B cell (primary cell): ENCODE results near the gene PRKAA2. TPM values are rescaled to one million over a fixed set of nuclear protein-coding genes. Genes with fewer than 3 reads are reported as not detected.
"Not testable (repeated sequence)": the region's sequence is repeated elsewhere in the genome, so short reads cannot be mapped to it uniquely, and the experiment has no call there.

Experiments
- ATAC-seq: fragments of 200-7000 bp; cut with Tn5 transposase; one replicate; pipeline ENCODE4 v1.10.0; 2021; ENCODE audit warnings: low read depth, mild to moderate bottlenecking, moderate number of reproducible peaks, moderate library complexity
- CTCF ChIA-PET: fragments of 350-600 bp; sonication (Branson Sonifier 250); formaldehyde crosslinking; loops from one replicate; lab custom pipeline; 2021; ENCODE audit warnings: antibody characterized with exemption, inconsistent platforms; lab: Charles Lee
- POLR2A ChIA-PET: fragments of 350-600 bp; sonication (Branson Sonifier 250); formaldehyde crosslinking; loops from one replicate; lab custom pipeline; 2021; ENCODE audit warnings: antibody characterized with exemption; lab: Charles Lee
- DNase-seq: peaks from one replicate; pipeline ENCODE4 v3.0.0; 2013
- H2AFZ ChIP-seq: 2 replicates; pipeline ENCODE4 v1.6.1; 2012; ENCODE audit warnings: mild to moderate bottlenecking, low read depth, low read length; ENCODE audit not compliant: insufficient read depth, poor library complexity, severe bottlenecking
- H3K27ac ChIP-seq, 2 donors: 1 replicate in 1 of 2; 2 replicates in 1 of 2; pipeline ENCODE4 v1.5.1; 2012 to 2013; ENCODE audit warnings: low read length in 2 of 2, mild to moderate bottlenecking in 2 of 2, moderate library complexity in 1 of 2
- H3K27me3 ChIP-seq, 4 experiments: fragments of 200-600 bp in 1 of 4; sonication (generic) in 1 of 4; replicated peaks in 1 of 4; 1 replicate in 2 of 4; 2 replicates in 2 of 4; pipeline versions ENCODE4 v1.6.1 to v1.7.0; 2013 to 2016; ENCODE audit warnings: low read length in 3 of 4, mild to moderate bottlenecking in 2 of 4, mixed read lengths in 1 of 4, moderate library complexity in 1 of 4; ENCODE audit not compliant: insufficient read depth in 4 of 4, control insufficient read depth in 3 of 4; ENCODE audit errors: control extremely low read depth in 1 of 4
- H3K36me3 ChIP-seq, 2 experiments: replicated peaks in 1 of 2; 1 replicate in 1 of 2; 2 replicates in 1 of 2; pipeline versions ENCODE4 v1.6.1 to v1.7.1; 2013; ENCODE audit warnings: low read length in 1 of 2; ENCODE audit not compliant: insufficient read depth in 2 of 2, control insufficient read depth in 1 of 2; ENCODE audit errors: control extremely low read depth in 1 of 2, extremely low read depth in 1 of 2
- H3K4me1 ChIP-seq, 2 donors: fragments of 200-600 bp in 1 of 2; sonication (generic) in 1 of 2; 1 replicate in 1 of 2; 2 replicates in 1 of 2; pipeline versions ENCODE4 v1.5.1 to v1.6.1; 2013 to 2017; ENCODE audit warnings: low read length in 2 of 2; ENCODE audit not compliant: control insufficient read depth in 2 of 2, insufficient read depth in 2 of 2
- H3K4me2 ChIP-seq: replicated peaks from 2 replicates; pipeline ENCODE3; 2012; ENCODE audit warnings: mild to moderate bottlenecking, low read depth, low read length; ENCODE audit not compliant: poor library complexity, severe bottlenecking
- H3K4me3 ChIP-seq, 5 experiments: fragments of 200-600 bp in 1 of 5; sonication (generic) in 1 of 5; 1 replicate in 3 of 5; 2 replicates in 2 of 5; pipeline versions ENCODE4 v1.5.1 to v1.7.0; 2011 to 2016; ENCODE audit warnings: low read length in 4 of 5, mild to moderate bottlenecking in 4 of 5, low read depth in 2 of 5, control low read depth in 1 of 5, moderate library complexity in 1 of 5; ENCODE audit not compliant: insufficient read depth in 1 of 5; ENCODE audit errors: control extremely low read depth in 1 of 5, extremely low read depth in 1 of 5
- H3K79me2 ChIP-seq: fragments of 200-600 bp; sonication (generic); one replicate; pipeline ENCODE4 v1.6.0; 2016; ENCODE audit warnings: low read length; ENCODE audit not compliant: control insufficient read depth, insufficient read depth
- H3K9ac ChIP-seq: fragments of 200-600 bp; sonication (generic); 2 replicates; pipeline ENCODE4 v1.6.1; 2017; ENCODE audit warnings: mild to moderate bottlenecking, low read length, moderate library complexity
- H3K9me3 ChIP-seq, 3 donors: one replicate each; pipeline versions ENCODE4 v1.6.1 to v1.7.1; 2013; ENCODE audit warnings: low read length in 2 of 3; ENCODE audit not compliant: control insufficient read depth in 2 of 3, insufficient read depth in 1 of 3; ENCODE audit errors: control extremely low read depth in 1 of 3
- H4K20me1 ChIP-seq: 2 replicates; pipeline ENCODE4 v1.6.0; 2012; ENCODE audit warnings: mild to moderate bottlenecking, low read length; ENCODE audit not compliant: insufficient read depth, control insufficient read depth, poor library complexity, severe bottlenecking
- H3K27ac Mint-ChIP-seq: one replicate; pipeline ENCODE4 v1.8.0; 2021; ENCODE audit warnings: mixed read lengths
- H3K27me3 Mint-ChIP-seq: one replicate; pipeline ENCODE4 v1.8.0; 2021; ENCODE audit warnings: mixed read lengths
- H3K4me1 Mint-ChIP-seq: one replicate; pipeline ENCODE4 v1.8.0; 2021; ENCODE audit warnings: mixed read lengths
- H3K4me3 Mint-ChIP-seq: one replicate; pipeline ENCODE4 v1.8.0; 2021; ENCODE audit warnings: mixed read lengths
- H3K9me3 Mint-ChIP-seq: one replicate; pipeline ENCODE4 v1.8.0; 2022; ENCODE audit warnings: mixed read lengths; ENCODE audit not compliant: insufficient read depth
- EZH2 ChIP-seq: IDR thresholded peaks from 2 replicates; pipeline ENCODE4 v1.6.1; 2012; ENCODE audit warnings: borderline replicate concordance, low read depth, mild to moderate bottlenecking, moderate library complexity, low read length; ENCODE audit not compliant: insufficient read depth, poor library complexity, severe bottlenecking
- WGBS: methylation state at CpG from one replicate; pipeline ENCODE4 v1.1.5; 2013; ENCODE audit warnings: missing lambda C conversion rate; ENCODE audit not compliant: insufficient coverage; 5-methylcytosine and 5-hydroxymethylcytosine counted together
- intact Hi-C: fragments of 100-400 bp; cut with micrococcal nuclease; formaldehyde crosslinking; loops from one replicate; pipeline ENCODE4 v1.10.0; 2022
- polyA plus RNA-seq: library from polyadenylated mRNA; depleted of rRNA; stranded (reverse); fragments of >200 nt; gene quantifications from 2 replicates; pipeline ENCODE4 v1.2.3, GENCODE V29; 2012
- total RNA-seq, 2 donors: library from RNA; stranded (reverse); fragments of 120-200 nt in 1 of 2; gene quantifications; 1 replicate in 1 of 2; 2 replicates in 1 of 2; pipeline versions ENCODE4 v1.2.3 to v1.2.4, GENCODE V29; 2013 to 2022
- TF ChIP-seq, protein P1 (sequence below): fragments of 200-600 bp; IDR thresholded peaks from one replicate; pipeline ENCODE4 v1.8.0; 2022; ENCODE audit warnings: antibody characterized with exemption, mild to moderate bottlenecking

Gene PRKAA2
- total and polyA plus RNA-seq, 2 donors (not counting 1 experiment from before 2014, with no cell fraction given): not detected

DNA sequence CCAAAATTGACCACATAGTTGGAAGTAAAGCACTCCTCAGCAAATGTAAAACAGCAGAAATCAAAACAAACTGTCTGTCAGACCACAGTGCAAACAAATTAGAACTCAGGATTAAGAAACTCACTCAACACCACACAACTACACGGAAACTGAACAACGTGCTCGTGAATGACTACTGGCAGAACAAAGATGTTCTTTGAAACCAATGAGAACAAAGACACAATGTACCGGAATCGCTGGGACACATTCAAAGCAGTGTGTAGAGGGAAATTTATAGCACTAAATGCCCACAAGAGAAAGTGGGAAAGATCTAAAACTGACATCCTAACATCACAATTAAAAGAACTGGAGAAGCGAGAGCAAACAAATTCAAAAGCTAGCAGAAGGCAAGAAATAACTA lies 34.3 kb upstream of the PRKAA2 start:
- WGBS: no CpG with 5 or more reads among the region's 6 CpGs
- not testable (repeated sequence) for H3K4me1 Mint-ChIP-seq

DNA sequence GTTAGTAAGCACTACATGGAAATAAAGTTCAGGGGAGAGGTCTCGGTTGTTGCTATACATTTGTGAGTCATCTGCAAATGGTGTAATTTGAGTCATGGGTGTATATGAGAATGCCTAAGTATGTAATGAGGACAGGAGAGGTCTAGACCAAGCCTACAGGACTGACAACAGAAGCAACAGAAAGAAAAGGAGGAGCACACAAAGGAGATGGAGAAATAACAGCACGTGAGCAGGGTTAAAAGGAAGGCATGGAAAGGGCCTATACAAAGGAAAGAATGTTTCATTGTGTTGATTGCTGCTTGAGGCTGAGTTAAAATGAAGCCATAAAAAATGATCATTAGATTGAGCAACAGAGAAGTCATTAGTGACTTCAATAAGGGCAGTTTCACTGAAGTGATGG lies 28.0 kb upstream of the PRKAA2 start:
- no peak overlapping the region for H2AFZ ChIP-seq
- CTCF ChIA-PET: no interaction called here
- H3K27ac Mint-ChIP-seq: no peak overlapping the region
- no peaks in the 10 kb centered on the region for H3K27me3 ChIP-seq
- WGBS: 88% methylated on average over 2 of the region's 2 CpGs
- H3K9ac ChIP-seq: no peak overlapping the region
- H3K4me3 ChIP-seq: no peak overlapping the region
- no peaks in the 10 kb centered on the region for H3K9me3 Mint-ChIP-seq
- no peak for DNase-seq
- H3K27me3 Mint-ChIP-seq: peaks cover 9% of the 10 kb centered on the region
- ATAC-seq: no peak
- no peak overlapping the region for H3K4me3 Mint-ChIP-seq
- intact Hi-C loops: no loop called here
- TF ChIP-seq, protein P1, sequence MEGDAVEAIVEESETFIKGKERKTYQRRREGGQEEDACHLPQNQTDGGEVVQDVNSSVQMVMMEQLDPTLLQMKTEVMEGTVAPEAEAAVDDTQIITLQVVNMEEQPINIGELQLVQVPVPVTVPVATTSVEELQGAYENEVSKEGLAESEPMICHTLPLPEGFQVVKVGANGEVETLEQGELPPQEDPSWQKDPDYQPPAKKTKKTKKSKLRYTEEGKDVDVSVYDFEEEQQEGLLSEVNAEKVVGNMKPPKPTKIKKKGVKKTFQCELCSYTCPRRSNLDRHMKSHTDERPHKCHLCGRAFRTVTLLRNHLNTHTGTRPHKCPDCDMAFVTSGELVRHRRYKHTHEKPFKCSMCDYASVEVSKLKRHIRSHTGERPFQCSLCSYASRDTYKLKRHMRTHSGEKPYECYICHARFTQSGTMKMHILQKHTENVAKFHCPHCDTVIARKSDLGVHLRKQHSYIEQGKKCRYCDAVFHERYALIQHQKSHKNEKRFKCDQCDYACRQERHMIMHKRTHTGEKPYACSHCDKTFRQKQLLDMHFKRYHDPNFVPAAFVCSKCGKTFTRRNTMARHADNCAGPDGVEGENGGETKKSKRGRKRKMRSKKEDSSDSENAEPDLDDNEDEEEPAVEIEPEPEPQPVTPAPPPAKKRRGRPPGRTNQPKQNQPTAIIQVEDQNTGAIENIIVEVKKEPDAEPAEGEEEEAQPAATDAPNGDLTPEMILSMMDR: no peak
- TF ChIP-seq EZH2: no peak
- H3K9me3 ChIP-seq: no peaks in the 10 kb centered on the region
- H3K27ac ChIP-seq: no peak overlapping the region
- no peak overlapping the region for H3K4me2 ChIP-seq
- peaks cover 3% of the 10 kb centered on the region for H3K4me1 Mint-ChIP-seq
- no peaks in the 10 kb centered on the region for H4K20me1 ChIP-seq
- H3K36me3 ChIP-seq: no peaks in the 10 kb centered on the region
- no peaks in the 10 kb centered on the region for H3K79me2 ChIP-seq
- POLR2A ChIA-PET: no interaction called here
- H3K4me1 ChIP-seq: no peaks in the 10 kb centered on the region

More for the DNA sequence above, 34.3 kb upstream of the PRKAA2 start:
- intact Hi-C loops, H3K27me3 ChIP-seq, DNase-seq, H3K36me3 ChIP-seq, ATAC-seq, H3K9ac ChIP-seq, H3K27ac Mint-ChIP-seq, H3K4me1 ChIP-seq, POLR2A ChIA-PET, H3K79me2 ChIP-seq, H3K4me3 Mint-ChIP-seq, H3K9me3 Mint-ChIP-seq, H4K20me1 ChIP-seq, H3K4me2 ChIP-seq, H3K9me3 ChIP-seq, H3K27ac ChIP-seq, H2AFZ ChIP-seq, H3K4me3 ChIP-seq: not testable (repeated sequence)
- peaks cover 17% of the 10 kb centered on the region for H3K27me3 Mint-ChIP-seq
- CTCF ChIA-PET: interaction anchor here (1.0 kb wide), 1 partner anchor 8 kb away, joined by 3 read pairs; no protein-coding TSS in a partner anchor
